HepG2 (cell line): ENCODE data around the gene LLGL2. TPM values are rescaled to one million over a fixed set of nuclear protein-coding genes. Genes with fewer than 3 reads are reported as not detected.

Source experiments
- ATAC-seq: fragments of 200-7000 bp; cut with Tn5 transposase; 3 replicates; pipeline ENCODE4 v1.9.1; 2020; ENCODE audit warnings: mild to moderate bottlenecking, moderate library complexity
- BruUV-seq: library from RNA; stranded (reverse); fragments of 400-500 nt; replicated peaks from 2 replicates; lab custom pipeline; 2021; lab: Mats Ljungman, UMichigan
- CTCF ChIA-PET: fragments of 300-600 bp; formaldehyde crosslinking; extraction: SDS; loops from one replicate; lab custom pipeline; 2021; ENCODE audit warnings: low total read pairs, inconsistent platforms, low intra/inter-chr PET ratio; lab: Yijun Ruan, JAX
- POLR2A ChIA-PET: fragments of 350-600 bp; sonication (Branson Sonifier 250); formaldehyde crosslinking; loops from one replicate; lab custom pipeline; 2020; ENCODE audit warnings: antibody characterized with exemption, inconsistent platforms; lab: Yijun Ruan, JAX
- DNase-seq: peaks from one replicate; pipeline ENCODE4 v3.0.0-alpha.2; 2015; ENCODE audit warnings: low spot score
- FAIRE-seq: peaks from 3 replicates; lab custom pipeline; 2011; peaks lifted over from hg19 to GRCh38; lab: Jason Lieb, UNC
- H2AFZ ChIP-seq: one replicate; pipeline ENCODE4 v1.6.1; 2011; ENCODE audit warnings: low read length, inconsistent platforms
- H3K27ac ChIP-seq: fragments of 300-600 bp; 3 replicates; pipeline ENCODE4 v1.8.0; 2011; ENCODE audit warnings: mixed run types, mild to moderate bottlenecking, mixed read lengths, low read length, inconsistent platforms; ENCODE audit not compliant: insufficient read depth; ENCODE audit errors: extremely low read length
- H3K27me3 ChIP-seq, 2 experiments: fragments of 200-600 bp in 1 of 2; 2 replicates in 1 of 2; 3 replicates in 1 of 2; pipeline versions ENCODE4 v1.6.0 to v1.8.0; 2011; ENCODE audit warnings: low read length in 2 of 2, mild to moderate bottlenecking in 2 of 2, moderate library complexity in 2 of 2, inconsistent platforms in 1 of 2; ENCODE audit not compliant: insufficient read depth in 2 of 2, control insufficient read depth in 1 of 2
- H3K36me3 ChIP-seq, 2 experiments: fragments of 200-600 bp in 1 of 2; replicated peaks in 1 of 2; 2 replicates in 1 of 2; 3 replicates in 1 of 2; pipeline versions ENCODE4 v1.5.1 to v1.8.0; 2011; ENCODE audit warnings: low read length in 2 of 2, inconsistent platforms in 1 of 2; ENCODE audit not compliant: insufficient read depth in 2 of 2, control insufficient read depth in 1 of 2
- H3K4me1 ChIP-seq: 2 replicates; pipeline ENCODE4 v1.5.1; 2012; ENCODE audit warnings: low read length, inconsistent platforms; ENCODE audit not compliant: insufficient read depth
- H3K4me2 ChIP-seq: 2 replicates; pipeline ENCODE4 v1.6.0; 2011; ENCODE audit warnings: low read depth, low read length, inconsistent platforms
- H3K4me3 ChIP-seq, 3 experiments: fragments of 200-600 bp in 1 of 3; sonication (generic), shearing (Covaris generic) in 1 of 3; replicated peaks in 1 of 3; 2 replicates each; pipeline ENCODE4 v1.5.1; 2011 to 2016; ENCODE audit warnings: low read length in 3 of 3, inconsistent platforms in 2 of 3, low read depth in 2 of 3, mild to moderate bottlenecking in 2 of 3, control low read depth in 1 of 3, mixed read lengths in 1 of 3; ENCODE audit not compliant: insufficient read depth in 1 of 3
- H3K79me2 ChIP-seq: one replicate; pipeline ENCODE4 v1.6.1; 2011; ENCODE audit warnings: low read length, inconsistent platforms; ENCODE audit not compliant: insufficient read depth
- H3K9ac ChIP-seq: 2 replicates; pipeline ENCODE4 v1.6.0; 2011; ENCODE audit warnings: mild to moderate bottlenecking, low read depth, low read length, inconsistent platforms; ENCODE audit not compliant: insufficient read depth
- H3K9me3 ChIP-seq: 2 replicates; pipeline ENCODE4 v1.5.1; 2012; ENCODE audit warnings: mild to moderate bottlenecking, low read length
- H4K20me1 ChIP-seq: 2 replicates; pipeline ENCODE4 v1.6.0; 2011; ENCODE audit warnings: inconsistent platforms, mild to moderate bottlenecking, low read length, moderate library complexity; ENCODE audit not compliant: insufficient read depth
- ATF1 ChIP-seq: IDR thresholded peaks from 2 replicates; pipeline ENCODE4 v1.6.1; 2016; ENCODE audit warnings: mild to moderate bottlenecking, control low read depth
- CBX5 ChIP-seq: sonication (generic); formaldehyde crosslinking; IDR thresholded peaks from 2 replicates; pipeline ENCODE4 v1.4.0; 2020; ENCODE audit warnings: missing genetic modification reagents, borderline replicate concordance
- CEBPZ ChIP-seq: IDR thresholded peaks from 2 replicates; pipeline ENCODE4 v1.6.1; 2012; ENCODE audit warnings: low read length, improper control_type of control experiment
- CENPT ChIP-seq: sonication (generic); formaldehyde crosslinking; IDR thresholded peaks from 2 replicates; pipeline ENCODE4 v1.8.0; 2022; ENCODE audit warnings: low read depth, mild to moderate bottlenecking, moderate library complexity, missing genetic modification reagents
- EED ChIP-seq: sonication (generic); formaldehyde crosslinking; IDR thresholded peaks from 2 replicates; pipeline ENCODE4 v1.5.0; 2020; ENCODE audit warnings: mild to moderate bottlenecking, missing genetic modification reagents
- HINFP ChIP-seq: sonication (generic); formaldehyde crosslinking; IDR thresholded peaks from 2 replicates; pipeline ENCODE4 v1.4.0; 2020; ENCODE audit warnings: low read depth, mild to moderate bottlenecking, missing genetic modification reagents
- HOMEZ ChIP-seq: IDR thresholded peaks from 2 replicates; pipeline ENCODE4 v1.6.1; 2016; ENCODE audit warnings: low read depth
- MAZ ChIP-seq, 2 experiments: sonication (generic) in 1 of 2; formaldehyde crosslinking in 1 of 2; IDR thresholded peaks; 2 replicates each; pipeline versions ENCODE4 v1.5.0 to v1.6.1; 2012 to 2020; ENCODE audit warnings: low read depth in 2 of 2, mild to moderate bottlenecking in 2 of 2, borderline replicate concordance in 1 of 2, improper control_type of control experiment in 1 of 2, low read length in 1 of 2, missing genetic modification reagents in 1 of 2, moderate library complexity in 1 of 2
- STAT5B ChIP-seq: sonication (generic); formaldehyde crosslinking; IDR thresholded peaks from 2 replicates; pipeline ENCODE4 v1.4.0; 2020; ENCODE audit warnings: missing genetic modification reagents
- ZNF296 ChIP-seq: sonication (generic); formaldehyde crosslinking; conservative IDR thresholded peaks from 2 replicates; pipeline ENCODE4 v1.5.0; 2020; ENCODE audit warnings: mild to moderate bottlenecking, missing genetic modification reagents
- ZNF331 ChIP-seq: sonication (generic); formaldehyde crosslinking; IDR thresholded peaks from 2 replicates; pipeline ENCODE4 v1.4.0; 2020; ENCODE audit warnings: missing genetic modification reagents
- ZNF546 ChIP-seq: sonication (generic); formaldehyde crosslinking; conservative IDR thresholded peaks from 2 replicates; pipeline ENCODE4 v1.8.1; 2023; ENCODE audit warnings: mild to moderate bottlenecking, missing genetic modification reagents
- ZXDC ChIP-seq: sonication (generic); formaldehyde crosslinking; IDR thresholded peaks from 2 replicates; pipeline ENCODE4 v1.5.0; 2020; ENCODE audit warnings: mild to moderate bottlenecking, missing genetic modification reagents
- WGBS: methylation state at CpG from one replicate; pipeline ENCODE4 v1.1.6; 2017; ENCODE audit warnings: low lambda C conversion rate; 5-methylcytosine and 5-hydroxymethylcytosine counted together
- in situ Hi-C: cut with HindIII; loops from 2 replicates; pipeline ENCODE4 v1.10.0; 2017; ENCODE audit warnings: low pct_unique_long_range_greater_than_20kb; ENCODE audit not compliant: extremely low pct_ligation_motif_present
- intact Hi-C: fragments of 100-400 bp; cut with micrococcal nuclease; formaldehyde crosslinking; loops from one replicate; pipeline ENCODE4 v1.10.0; 2022; ENCODE audit not compliant: unreplicated experiment
- polyA plus RNA-seq, 8 experiments: library from polyadenylated mRNA; depleted of rRNA in 3 of 8; stranded (reverse) in 7 of 8; unstranded in 1 of 8; fragments of >200 nt; fragmentation: Illumina TruSeq in 4 of 8; extraction: Trizol in 4 of 8; gene quantifications; 2 replicates each; pipeline versions ENCODE4 v1.2.1 to v1.2.3, GENCODE V29; 2011 to 2016; ENCODE audit warnings: low read depth in 4 of 8, missing spikeins in 1 of 8, mixed read lengths in 1 of 8; ENCODE audit not compliant: insufficient read depth in 1 of 8
- total RNA-seq, 5 experiments: library from RNA; depleted of rRNA; stranded (reverse); fragments of >200 nt; fragmentation: Illumina TruSeq; extraction: Trizol; gene quantifications; 2 replicates each; pipeline ENCODE4 v1.2.3, GENCODE V29; 2016; ENCODE audit warnings: low read depth in 1 of 5

LLGL2 gene
- total and polyA plus RNA-seq, 2 of the 13 experiments (the other 11 are each of a cell fraction or from before 2014, with no cell fraction given) = 83.0 to 86.7 TPM

- FAIRE-seq (no peak), DNase-seq (no peak)
- H3K27ac ChIP-seq = no peak overlapping the region
- no peaks in the 10 kb centered on the region for H3K79me2 ChIP-seq
- H3K4me3 ChIP-seq = no peak overlapping the region
- H4K20me1 ChIP-seq = peaks cover 14% of the 10 kb centered on the region; the same call in 1 of the 2 replicates
- no peaks in the 10 kb centered on the region for H3K9me3 ChIP-seq
- peaks cover 4% of the 10 kb centered on the region for H3K4me1 ChIP-seq
- H3K27me3 ChIP-seq = no peaks in the 10 kb centered on the region
- H3K9ac ChIP-seq = no peak overlapping the region
- in situ Hi-C loops = no loop called here
- peaks cover 7 to 18% of the 10 kb centered on the region in 2 experiments; a peak in 3 of 5 replicates for H3K36me3 ChIP-seq
- CTCF ChIA-PET = no interaction called here
- intact Hi-C loops = no loop called here
- no peak overlapping the region for H2AFZ ChIP-seq
- H3K4me2 ChIP-seq = no peak overlapping the region
- 94% methylated on average over 16 of the region's 16 CpGs for WGBS
- TF ChIP-seq HOMEZ (CRISPR knock-in tag) (no peak), CENPT (CRISPR knock-in tag) (no peak), HINFP (CRISPR knock-in tag) (no peak), ZNF331 (CRISPR knock-in tag) (no peak), ATF1 (CRISPR knock-in tag) (no peak), EED (CRISPR knock-in tag) (no peak), ZXDC (CRISPR knock-in tag) (no peak), CBX5 (CRISPR knock-in tag) (no peak), STAT5B (no peak), ZNF296 (CRISPR knock-in tag) (no peak), ZNF546 (CRISPR knock-in tag) (no peak), CEBPZ (no peak), MAZ (IDR thresholded peaks at IDR 0.05; ENCODE audit: borderline replicate concordance, low read depth, low read length) (no peak), MAZ (CRISPR knock-in tag; IDR thresholded peaks at IDR 0.05; ENCODE audit: low read depth) (no peak)
- TF ChIP-seq, all 625 proteins: peak for 0
- BruUV-seq = no TSS peak
- POLR2A ChIA-PET = interaction anchor here (0.9 kb wide), 1 partner anchor 22 kb away, joined by 3 read pairs; no protein-coding TSS in a partner anchor
- no peak for ATAC-seq
Observed at GRCh38 chr17:75482098-75482942, 43.2 kb upstream of the LLGL2 start.
